ENCODE results near the gene TMEM74B.

Gene TMEM74B

DNA sequence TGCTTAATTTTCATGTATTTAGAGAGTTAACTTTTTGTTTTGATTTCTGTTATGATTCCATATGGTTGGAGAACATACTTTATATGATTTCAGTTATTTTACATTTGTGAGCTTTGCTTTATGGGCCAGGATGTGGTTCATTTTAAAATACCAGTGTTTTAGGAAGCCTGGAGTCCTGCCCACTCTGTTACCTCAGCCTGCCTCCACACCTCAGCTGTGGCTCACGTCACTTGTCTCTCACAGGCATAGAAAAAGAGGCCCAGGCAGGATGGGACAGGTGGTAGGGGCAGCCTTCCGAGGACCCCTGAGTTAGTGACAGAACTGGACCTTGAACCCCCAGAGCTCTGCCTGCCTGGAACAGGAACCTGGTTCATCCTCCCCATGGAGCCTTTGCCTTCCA lies 50.4 kb downstream of the TMEM74B start:
- no peak for DNase-seq

- no peak for DNase-seq
Observed at GRCh38 chr20:1131354-1131753, 53.4 kb downstream of the TMEM74B start.

DNA sequence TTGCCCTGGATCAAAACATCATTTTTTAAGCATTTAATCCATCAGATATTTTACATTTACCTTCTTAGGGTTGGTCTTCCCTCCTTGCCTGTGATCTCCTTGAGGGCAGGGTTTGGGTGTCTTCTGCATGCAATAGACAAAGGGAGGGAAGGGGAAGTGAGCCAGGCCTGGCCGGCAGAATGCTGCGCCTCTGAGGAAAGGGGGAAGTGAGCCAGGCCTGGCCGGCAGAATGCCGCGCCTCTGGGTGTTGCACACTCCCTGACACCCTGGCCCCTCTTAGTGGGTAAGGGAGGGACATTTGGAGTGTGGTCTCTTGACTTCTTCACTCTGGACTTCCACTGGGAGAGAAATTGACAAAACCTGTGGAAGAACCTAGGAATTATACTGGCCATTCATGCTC lies 53.9 kb downstream of the TMEM74B start:
- DNase-seq, result no peak
